ENCODE results near the gene FREM2. TPM values are rescaled to one million over a fixed set of nuclear protein-coding genes. Genes with fewer than 3 reads are reported as not detected.

FREM2 gene
- polyA plus RNA-seq, 1 of the 3 experiments (the other 2 are of a cell fraction) = not detected

DNA sequence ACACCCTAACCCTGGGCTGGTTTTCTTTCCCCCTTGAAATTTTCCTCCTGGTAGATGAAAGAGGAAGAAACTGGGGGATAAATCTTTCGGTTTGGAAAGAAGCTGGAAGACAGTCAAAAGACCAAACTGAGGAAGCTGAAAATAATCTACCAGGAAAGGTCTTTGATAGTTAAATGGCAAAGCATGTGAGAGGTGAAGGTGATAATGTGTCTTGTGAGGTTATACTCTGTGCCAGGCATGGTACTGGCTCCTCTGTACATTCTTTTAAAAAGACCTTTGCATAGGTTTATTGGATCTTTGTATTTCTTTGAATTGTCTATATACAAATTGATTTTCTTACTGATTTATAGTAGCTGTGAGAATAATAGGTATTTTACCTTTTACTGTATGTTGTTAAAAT, 98.6 kb downstream of the FREM2 start:
- Histone ChIP-seq H3K79me2 (ENCODE audit: insufficient read depth) (no peaks in the 10 kb centered on the region), H2AFZ (ENCODE audit: low read depth) (no peak overlapping the region), H3K9ac (no peak overlapping the region), H3K36me3 (replicated peaks in 1 of 2; ENCODE audit: control insufficient read depth in 1 of 2, insufficient read depth in 2 of 2, low read length in 1 of 2) (no peaks in the 10 kb centered on the region), H3K4me1 (ENCODE audit: control insufficient read depth in 1 of 2, insufficient read depth in 2 of 2, low read depth in 1 of 2, low read length in 1 of 2) (no peaks in the 10 kb centered on the region), H3K9me2 (no peaks in the 10 kb centered on the region), H3K27me3 (ENCODE audit: insufficient read depth) (no peaks in the 10 kb centered on the region), H3K4me2 (no peak overlapping the region), H3K4me3 (ENCODE audit: low read depth in 2 of 2, low read length in 1 of 2) (no peak overlapping the region), H3K27ac (ENCODE audit: low read depth in 2 of 2, low read length in 1 of 2) (no peak overlapping the region), H4K20me1 (ENCODE audit: insufficient read depth) (no peaks in the 10 kb centered on the region), H3F3A (replicated peaks; ENCODE audit: insufficient read depth) (no peaks in the 10 kb centered on the region), H3K9me3 (no peaks in the 10 kb centered on the region)
- DNase-seq = no peak
- ChIA-PET POLR2A (no interaction called here), CTCF (interaction anchor here (0.9 to 1.2 kb wide), 2 partner anchors 15 to 129 kb away, joined by 3 to 4 read pairs; no protein-coding TSS in a partner anchor)
- TF ChIP-seq FOXJ3 (CRISPR knock-in tag; IDR thresholded peaks at IDR 0.05) (no peak), RFX5 (IDR thresholded peaks at IDR 0.05; ENCODE audit: low read length) (no peak), FOSL2 (IDR thresholded peaks at IDR 0.05; ENCODE audit: borderline replicate concordance, low read depth) (no peak)
- 6% methylated on average over 1 of the region's 1 CpG for WGBS (ENCODE audit: low lambda C conversion rate)

- WGBS (ENCODE audit: low lambda C conversion rate) = 0% methylated on average over 1 of the region's 1 CpG
- no peaks in the 10 kb centered on the region for H3K79me2 ChIP-seq (ENCODE audit: insufficient read depth)
- no peaks in the 10 kb centered on the region for H4K20me1 ChIP-seq (ENCODE audit: insufficient read depth)
- no peaks in the 10 kb centered on the region for H3F3A ChIP-seq (replicated peaks; ENCODE audit: insufficient read depth)
- H2AFZ ChIP-seq (ENCODE audit: low read depth) = no peak overlapping the region
- H3K9me2 ChIP-seq = no peaks in the 10 kb centered on the region
- H3K4me2 ChIP-seq = no peak overlapping the region
- H3K36me3 ChIP-seq (replicated peaks in 1 of 2; ENCODE audit: control insufficient read depth in 1 of 2, insufficient read depth in 2 of 2, low read length in 1 of 2) = no peaks in the 10 kb centered on the region
- no peak overlapping the region for H3K27ac ChIP-seq (ENCODE audit: low read depth in 2 of 2, low read length in 1 of 2)
- H3K4me1 ChIP-seq (ENCODE audit: control insufficient read depth in 1 of 2, insufficient read depth in 2 of 2, low read depth in 1 of 2, low read length in 1 of 2) = no peaks in the 10 kb centered on the region
- no peak overlapping the region for H3K9ac ChIP-seq
- no peak for TF ChIP-seq RAD21 (IDR thresholded peaks at IDR 0.05; ENCODE audit: low read length)
- TF ChIP-seq USF2 (IDR thresholded peaks at IDR 0.05; ENCODE audit: borderline replicate concordance, low read depth, low read length) = no peak
- TF ChIP-seq TEAD4 (IDR thresholded peaks at IDR 0.05; ENCODE audit: borderline replicate concordance, insufficient read depth) = no peak
- no peak for TF ChIP-seq RXRA (IDR thresholded peaks at IDR 0.05; ENCODE audit: borderline replicate concordance, low read depth)
- TF ChIP-seq MEF2A (IDR thresholded peaks at IDR 0.05; ENCODE audit: borderline replicate concordance, low read depth) = no peak
- TF ChIP-seq ELF1 (IDR thresholded peaks at IDR 0.05) = no peak
- no peak for DNase-seq
- POLR2A ChIA-PET = no interaction called here
- H3K4me3 ChIP-seq (ENCODE audit: low read depth in 2 of 2, low read length in 1 of 2) = no peak overlapping the region
- H3K9me3 ChIP-seq = no peaks in the 10 kb centered on the region
- H3K27me3 ChIP-seq (ENCODE audit: insufficient read depth) = no peaks in the 10 kb centered on the region
- CTCF ChIA-PET = no interaction called here
Measured at GRCh38 chr13:38787550-38787949, 100.7 kb downstream of the FREM2 start.

DNA sequence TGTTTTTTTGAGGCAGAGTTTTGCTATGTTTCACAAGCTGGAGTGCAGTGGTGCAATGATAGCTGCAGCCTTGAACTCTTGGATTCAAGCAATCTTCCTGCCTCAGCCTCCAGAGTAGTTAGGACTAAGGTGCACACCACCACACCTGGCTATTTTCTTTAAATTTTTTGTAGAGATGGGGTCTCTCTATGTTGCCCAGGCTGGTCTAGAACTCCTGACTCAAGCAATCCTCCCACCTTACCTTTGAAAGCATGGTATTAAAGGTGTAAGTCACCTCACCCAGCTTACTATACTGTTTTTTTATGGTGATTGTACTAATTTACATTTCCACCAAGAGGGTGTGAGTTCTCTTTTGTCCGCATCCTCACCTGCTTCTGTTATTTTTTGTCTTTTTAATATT, 110.0 kb downstream of the FREM2 start:
- WGBS (ENCODE audit: low lambda C conversion rate) = 66% methylated on average over 1 of the region's 1 CpG

More for the DNA sequence above, 110.0 kb downstream of the FREM2 start:
- Histone ChIP-seq H3K4me1 (ENCODE audit: control insufficient read depth in 1 of 2, insufficient read depth in 2 of 2, low read depth in 1 of 2, low read length in 1 of 2) (no peaks in the 10 kb centered on the region), H3K79me2 (ENCODE audit: insufficient read depth) (no peaks in the 10 kb centered on the region), H3K4me2 (no peak overlapping the region), H3K27me3 (ENCODE audit: insufficient read depth) (no peaks in the 10 kb centered on the region), H3K9me3 (no peaks in the 10 kb centered on the region), H2AFZ (ENCODE audit: low read depth) (no peak overlapping the region), H4K20me1 (ENCODE audit: insufficient read depth) (no peaks in the 10 kb centered on the region), H3K36me3 (replicated peaks in 1 of 2; ENCODE audit: control insufficient read depth in 1 of 2, insufficient read depth in 2 of 2, low read length in 1 of 2) (no peaks in the 10 kb centered on the region), H3K4me3 (ENCODE audit: low read depth in 2 of 2, low read length in 1 of 2) (no peak overlapping the region), H3K9me2 (no peaks in the 10 kb centered on the region), H3K9ac (no peak overlapping the region), H3K27ac (ENCODE audit: low read depth in 2 of 2, low read length in 1 of 2) (no peak overlapping the region), H3F3A (replicated peaks; ENCODE audit: insufficient read depth) (no peaks in the 10 kb centered on the region)
- TF ChIP-seq JUND (IDR thresholded peaks at IDR 0.05) (no peak), MEF2A (IDR thresholded peaks at IDR 0.05; ENCODE audit: borderline replicate concordance, low read depth) (no peak), ZBTB33 (IDR thresholded peaks at IDR 0.05; ENCODE audit: borderline replicate concordance, low read depth) (no peak), NRF1 (IDR thresholded peaks at IDR 0.05; ENCODE audit: low read depth, low read length) (no peak), SIN3A (IDR thresholded peaks at IDR 0.05; ENCODE audit: borderline replicate concordance, low read depth, low read length) (no peak), YY1 (IDR thresholded peaks at IDR 0.05; ENCODE audit: low read depth) (no peak), RCOR1 (IDR thresholded peaks at IDR 0.05; ENCODE audit: low read length) (no peak), EZH2phosphoT487 (IDR thresholded peaks at IDR 0.05; ENCODE audit: borderline replicate concordance, low read depth) (no peak)
- CTCF ChIA-PET = no interaction called here
- DNase-seq = no peak
- POLR2A ChIA-PET = no interaction called here
